Measurements from ENCODE around the gene ZNF665. TPM values are rescaled to one million over a fixed set of nuclear protein-coding genes. Genes with fewer than 3 reads are reported as not detected.
"Not testable (repeated sequence)": the region's sequence is repeated elsewhere in the genome, so short reads cannot be mapped to it uniquely, and the experiment has no call there.

The ZNF665 gene
- total and polyA plus RNA-seq, 10 of the 15 experiments (the other 5 are each of a cell fraction or from before 2014, with no cell fraction given), result 0.20 to 3.0 (median 1.4) TPM

DNA sequence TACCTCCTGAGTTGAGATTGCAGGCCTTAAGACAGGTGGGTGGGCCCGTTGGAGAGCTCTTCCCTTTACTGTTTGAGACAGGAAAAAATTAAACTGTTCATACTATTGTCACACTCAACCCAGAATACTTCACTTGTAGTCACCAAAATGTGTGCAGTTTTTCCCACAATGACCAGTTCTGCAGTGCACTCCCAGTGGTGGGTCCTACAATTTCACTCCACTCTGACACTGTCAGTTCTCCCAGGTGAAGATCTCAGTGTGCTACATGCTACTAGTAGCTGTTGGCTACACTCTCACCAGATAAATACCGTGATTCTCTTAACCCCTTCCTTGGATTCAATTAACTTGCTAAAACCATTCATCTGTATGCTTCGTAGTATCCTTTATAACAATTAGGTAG is 2.9 kb downstream of the ZNF665 start:
- intact Hi-C loops (cut with micrococcal nuclease; ENCODE audit: unreplicated experiment), result no loop called here
- 67% methylated on average over 3 of the region's 3 CpGs for WGBS (ENCODE audit: insufficient coverage, insufficient replicate concordance, low lambda C conversion rate, missing lambda C conversion rate)
- ChIA-PET SMC1A (ENCODE audit: uncharacterized antibody, unreplicated experiment) (no interaction called here), RAD21 (ENCODE audit: unreplicated experiment) (no interaction called here), CTCF (no interaction called here), POLR2A (no interaction called here)
- no peaks in the 10 kb centered on the region for H3K36me3 ChIP-seq (ENCODE audit: control insufficient read depth in 2 of 2, insufficient read depth in 2 of 2, low read length in 1 of 2)
- ATAC-seq (no peak), FAIRE-seq (no peak), DNase-seq (ENCODE audit: low read depth, low spot score) (no peak)
- H3K9ac ChIP-seq (ENCODE audit: control insufficient read depth, insufficient read depth, low read length), result no peak overlapping the region
- no peaks in the 10 kb centered on the region for H3K4me1 ChIP-seq (ENCODE audit: control insufficient read depth, insufficient read depth, low read length)
- in situ Hi-C loops (cut with MboI), result loop anchor here (10.0 kb wide), 2 partner anchors 835 to 1045 kb away; no protein-coding TSS in a partner anchor
- H3K27ac ChIP-seq (ENCODE audit: control insufficient read depth, insufficient read depth), result no peak overlapping the region
- TF ChIP-seq EP300 (IDR thresholded peaks at IDR 0.05; ENCODE audit: borderline replicate concordance in 1 of 2, control insufficient read depth in 1 of 2, low read depth in 2 of 2, low read length in 2 of 2), result no peak
- TF ChIP-seq IKZF1 (conservative IDR thresholded peaks at IDR 0.05), result no peak
- no peak for TF ChIP-seq PML (IDR thresholded peaks at IDR 0.05; ENCODE audit: low read length)
- no peak for TF ChIP-seq SIX5 (IDR thresholded peaks at IDR 0.05; ENCODE audit: low read depth, low read length, severe bottlenecking)
- TF ChIP-seq TARDBP (IDR thresholded peaks at IDR 0.05; ENCODE audit: borderline replicate concordance), result no peak
- no peak for TF ChIP-seq CHD1 (IDR thresholded peaks at IDR 0.05; ENCODE audit: low read depth, low read length)
- TF ChIP-seq NFYA (IDR thresholded peaks at IDR 0.05; ENCODE audit: borderline replicate concordance, low read depth, low read length), result no peak
- TF ChIP-seq EGR1 (IDR thresholded peaks at IDR 0.05; ENCODE audit: borderline replicate concordance in 1 of 2, low read depth in 2 of 2, low read length in 2 of 2), result no peak
- TF ChIP-seq YY1 (IDR thresholded peaks at IDR 0.05; ENCODE audit: low read depth, low read length), result no peak
- no peak for TF ChIP-seq EED (IDR thresholded peaks at IDR 0.05; ENCODE audit: low read depth)
- no peak for TF ChIP-seq BACH1 (IDR thresholded peaks at IDR 0.05; ENCODE audit: borderline replicate concordance)
- TF ChIP-seq, protein P1, sequence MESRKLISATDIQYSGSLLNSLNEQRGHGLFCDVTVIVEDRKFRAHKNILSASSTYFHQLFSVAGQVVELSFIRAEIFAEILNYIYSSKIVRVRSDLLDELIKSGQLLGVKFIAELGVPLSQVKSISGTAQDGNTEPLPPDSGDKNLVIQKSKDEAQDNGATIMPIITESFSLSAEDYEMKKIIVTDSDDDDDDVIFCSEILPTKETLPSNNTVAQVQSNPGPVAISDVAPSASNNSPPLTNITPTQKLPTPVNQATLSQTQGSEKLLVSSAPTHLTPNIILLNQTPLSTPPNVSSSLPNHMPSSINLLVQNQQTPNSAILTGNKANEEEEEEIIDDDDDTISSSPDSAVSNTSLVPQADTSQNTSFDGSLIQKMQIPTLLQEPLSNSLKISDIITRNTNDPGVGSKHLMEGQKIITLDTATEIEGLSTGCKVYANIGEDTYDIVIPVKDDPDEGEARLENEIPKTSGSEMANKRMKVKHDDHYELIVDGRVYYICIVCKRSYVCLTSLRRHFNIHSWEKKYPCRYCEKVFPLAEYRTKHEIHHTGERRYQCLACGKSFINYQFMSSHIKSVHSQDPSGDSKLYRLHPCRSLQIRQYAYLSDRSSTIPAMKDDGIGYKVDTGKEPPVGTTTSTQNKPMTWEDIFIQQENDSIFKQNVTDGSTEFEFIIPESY (IDR thresholded peaks at IDR 0.05), result no peak
- no peak for TF ChIP-seq POLR2A (IDR thresholded peaks at IDR 0.05; ENCODE audit: low read depth, low read length)
- no peak for TF ChIP-seq STAT1 (conservative IDR thresholded peaks at IDR 0.05)
- no peak for TF ChIP-seq ZNF384 (IDR thresholded peaks at IDR 0.05; ENCODE audit: borderline replicate concordance, low read depth, low read length)
- TF ChIP-seq FOXK2 (IDR thresholded peaks at IDR 0.05), result no peak
- TF ChIP-seq FOXM1 (IDR thresholded peaks at IDR 0.05; ENCODE audit: low read depth, low read length), result no peak
- no peak for TF ChIP-seq HDGF (IDR thresholded peaks at IDR 0.05)
- no peaks in the 10 kb centered on the region for H3K27me3 ChIP-seq (replicated peaks in 1 of 2; ENCODE audit: control insufficient read depth in 2 of 2, insufficient read depth in 2 of 2, low read length in 1 of 2)
- peaks cover 7% of the 10 kb centered on the region; the same call in 2 of the 3 replicates for H3K9me3 ChIP-seq (replicated peaks; ENCODE audit: control insufficient read depth, insufficient read depth, low read length)
- H3K79me2 ChIP-seq (ENCODE audit: control insufficient read depth, insufficient read depth, low read length), result no peaks in the 10 kb centered on the region
- H3K4me2 ChIP-seq (ENCODE audit: control insufficient read depth, insufficient read depth), result no peak overlapping the region
- no peaks in the 10 kb centered on the region for H4K20me1 ChIP-seq (ENCODE audit: control insufficient read depth, insufficient read depth)
- H2AFZ ChIP-seq (ENCODE audit: control insufficient read depth, low read depth, low read length), result no peak overlapping the region
- no TSS peak for BruUV-seq (replicated peaks)
- H3K4me3 ChIP-seq, result no peak overlapping the region

- H3K9me3 ChIP-seq (replicated peaks; ENCODE audit: control insufficient read depth, insufficient read depth, low read length); FAIRE-seq; H3K4me2 ChIP-seq (ENCODE audit: control insufficient read depth, insufficient read depth); ATAC-seq; DNase-seq (ENCODE audit: low read depth, low spot score); H2AFZ ChIP-seq (ENCODE audit: control insufficient read depth, low read depth, low read length); intact Hi-C loops (cut with micrococcal nuclease; ENCODE audit: unreplicated experiment); RAD21 ChIA-PET (ENCODE audit: unreplicated experiment); H3K4me3 ChIP-seq; SMC1A ChIA-PET (ENCODE audit: uncharacterized antibody, unreplicated experiment); POLR2A ChIA-PET; H3K9ac ChIP-seq (ENCODE audit: control insufficient read depth, insufficient read depth, low read length); H3K4me1 ChIP-seq (ENCODE audit: control insufficient read depth, insufficient read depth, low read length); H3K79me2 ChIP-seq (ENCODE audit: control insufficient read depth, insufficient read depth, low read length); CTCF ChIA-PET; BruUV-seq (replicated peaks); H3K36me3 ChIP-seq (ENCODE audit: control insufficient read depth in 2 of 2, insufficient read depth in 2 of 2, low read length in 1 of 2); H3K27ac ChIP-seq (ENCODE audit: control insufficient read depth, insufficient read depth); H4K20me1 ChIP-seq (ENCODE audit: control insufficient read depth, insufficient read depth); H3K27me3 ChIP-seq (replicated peaks in 1 of 2; ENCODE audit: control insufficient read depth in 2 of 2, insufficient read depth in 2 of 2, low read length in 1 of 2): not testable (repeated sequence)
- 69% methylated on average over 5 of the region's 16 CpGs for WGBS (ENCODE audit: insufficient coverage, insufficient replicate concordance, low lambda C conversion rate, missing lambda C conversion rate)
- in situ Hi-C loops (cut with MboI), result loop anchor here (10.0 kb wide), 2 partner anchors 835 to 1045 kb away; no protein-coding TSS in a partner anchor
Observed at GRCh38 chr19:53189691-53190198, 3.4 kb downstream of the ZNF665 start.

Measured in GM12878 (cell line).